Lower lobe of right lung (tissue), 2 donors: Measurements from ENCODE around the gene CMKLR1. TPM values are rescaled to one million over a fixed set of nuclear protein-coding genes. Genes with fewer than 3 reads are reported as not detected.

Experiments
- ATAC-seq, 2 donors: fragments of 200-7000 bp; cut with Tn5 transposase; one replicate each; pipeline ENCODE4 v1.9.1; 2020 to 2022; ENCODE audit warnings: mild to moderate bottlenecking in 2 of 2, moderate library complexity in 2 of 2
- DNase-seq: peaks from one replicate; pipeline ENCODE4 v3.0.0-alpha.2; 2020
- H3K27ac ChIP-seq: fragments of 200-600 bp; one replicate; pipeline ENCODE4 v1.8.0; 2022
- H3K27me3 ChIP-seq: fragments of 200-600 bp; one replicate; pipeline ENCODE4 v1.8.0; 2022; ENCODE audit warnings: low read depth
- H3K36me3 ChIP-seq: fragments of 200-600 bp; one replicate; pipeline ENCODE4 v1.8.0; 2022; ENCODE audit warnings: mild to moderate bottlenecking
- H3K4me1 ChIP-seq: fragments of 200-600 bp; one replicate; pipeline ENCODE4 v1.8.0; 2022
- H3K4me3 ChIP-seq: fragments of 200-600 bp; one replicate; pipeline ENCODE4 v1.8.0; 2022; ENCODE audit warnings: mild to moderate bottlenecking
- H3K9me3 ChIP-seq: fragments of 200-600 bp; one replicate; pipeline ENCODE4 v1.8.0; 2022
- CTCF ChIP-seq: fragments of 200-600 bp; IDR thresholded peaks from one replicate; pipeline ENCODE4 v1.8.0; 2022; ENCODE audit warnings: antibody characterized with exemption, mild to moderate bottlenecking
- intact Hi-C: fragments of 100-400 bp; cut with DNase I; formaldehyde crosslinking; loops from one replicate; pipeline ENCODE4 v1.11.0; 2022
- total RNA-seq: library from RNA; stranded (reverse); fragmentation: NEBNext Ultra II Directional; extraction: Animal tissue kit (Norgen Biotek cat#: 25700); gene quantifications from one replicate; pipeline ENCODE4 v1.2.1, GENCODE V29; 2021
- donor health status: DM: no; HTN: yes; CAD: no; lungs with severe emphysema.

Gene CMKLR1
- total RNA-seq, 1 donor from 2014 or later: 25.6 TPM

GRCh38 chr12:108257004-108257403 lies 82.1 kb downstream of the CMKLR1 start:
- Histone ChIP-seq H3K4me3 (no peak overlapping the region), H3K9me3 (peaks cover 26% of the 10 kb centered on the region), H3K27me3 (no peaks in the 10 kb centered on the region), H3K4me1 (no peaks in the 10 kb centered on the region), H3K36me3 (no peaks in the 10 kb centered on the region), H3K27ac (no peak overlapping the region)
- DNase-seq: no peak
- no peak for ATAC-seq
- intact Hi-C loops: no loop called here
- no peak for TF ChIP-seq CTCF

- no peak for TF ChIP-seq CTCF
- no peaks in the 10 kb centered on the region for H3K27me3 ChIP-seq
Measured at GRCh38 chr12:108255252-108255602, 83.9 kb downstream of the CMKLR1 start.

GRCh38 chr12:108254517-108255251 lies 84.4 kb downstream of the CMKLR1 start:
- DNase-seq (no peak), ATAC-seq (no peak)
- H3K36me3 ChIP-seq: no peaks in the 10 kb centered on the region
- H3K27ac ChIP-seq: no peak overlapping the region
- intact Hi-C loops: no loop called here
- peaks cover 6% of the 10 kb centered on the region for H3K9me3 ChIP-seq
- no peaks in the 10 kb centered on the region for H3K27me3 ChIP-seq
- no peak for TF ChIP-seq CTCF
- no peak overlapping the region for H3K4me3 ChIP-seq
- no peaks in the 10 kb centered on the region for H3K4me1 ChIP-seq

More at GRCh38 chr12:108255252-108255602, 83.9 kb downstream of the CMKLR1 start:
- H3K27ac ChIP-seq: no peak overlapping the region
- no peaks in the 10 kb centered on the region for H3K4me1 ChIP-seq
- H3K36me3 ChIP-seq: no peaks in the 10 kb centered on the region
- intact Hi-C loops: no loop called here
- ATAC-seq (no peak), DNase-seq (no peak)
- peaks cover 11% of the 10 kb centered on the region for H3K9me3 ChIP-seq
- H3K4me3 ChIP-seq: no peak overlapping the region

GRCh38 chr12:108254030-108254429 lies 85.1 kb downstream of the CMKLR1 start:
- intact Hi-C loops: no loop called here
- Histone ChIP-seq H3K27me3 (no peaks in the 10 kb centered on the region), H3K9me3 (no peaks in the 10 kb centered on the region), H3K27ac (no peak overlapping the region), H3K4me3 (no peak overlapping the region), H3K4me1 (no peaks in the 10 kb centered on the region), H3K36me3 (no peaks in the 10 kb centered on the region)
- no peak for TF ChIP-seq CTCF
- no peak for ATAC-seq
- DNase-seq: no peak

GRCh38 chr12:108253540-108253939 lies 85.6 kb downstream of the CMKLR1 start:
- Histone ChIP-seq H3K36me3 (no peaks in the 10 kb centered on the region), H3K27me3 (no peaks in the 10 kb centered on the region), H3K4me3 (no peak overlapping the region), H3K27ac (no peak overlapping the region), H3K9me3 (no peaks in the 10 kb centered on the region), H3K4me1 (no peaks in the 10 kb centered on the region)
- intact Hi-C loops: no loop called here
- no peak for ATAC-seq
- TF ChIP-seq CTCF: no peak
- DNase-seq: no peak
